ENCODE results near the gene PPARA.
"Not testable (repeated sequence)": the region's sequence is repeated elsewhere in the genome, so short reads cannot be mapped to it uniquely, and the experiment has no call there.

The PPARA gene

DNA sequence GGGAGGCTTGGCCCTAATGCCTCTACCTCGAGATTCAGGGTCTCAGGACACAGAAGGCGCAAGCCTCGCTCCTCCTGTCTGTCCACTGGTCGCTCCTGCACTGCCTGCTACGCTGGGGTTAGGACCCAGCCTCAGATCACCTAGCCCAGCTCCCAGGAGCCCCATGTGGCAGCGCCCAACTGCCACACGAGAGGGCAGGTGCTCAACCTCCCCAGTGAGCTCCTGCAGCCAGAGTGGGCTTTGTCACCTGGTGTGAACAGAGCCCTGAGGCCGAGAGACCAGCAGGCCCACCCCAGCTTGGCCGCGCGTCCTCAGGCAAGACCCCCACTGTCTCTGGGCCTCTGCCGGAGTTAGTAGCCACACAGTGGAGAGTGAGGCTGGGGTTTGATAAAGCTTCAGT lies 21.7 kb upstream of the PPARA start:
- H2BK5ac ChIP-seq (ENCODE audit: low read depth, low read length, poor library complexity), result no peak overlapping the region
- no peak overlapping the region for H4K91ac ChIP-seq (ENCODE audit: low read depth, low read length)
- no peaks in the 10 kb centered on the region for H3K4me1 ChIP-seq (ENCODE audit: control insufficient read depth in 1 of 2, insufficient read depth in 2 of 2, low read length in 2 of 2)
- no peak overlapping the region for H3K9ac ChIP-seq (ENCODE audit: low read length)
- H3K4me2 ChIP-seq (ENCODE audit: low read length), result no peak overlapping the region
- no CpG with 5 or more reads among the region's 12 CpGs for WGBS (ENCODE audit: extremely low coverage, insufficient coverage, insufficient read length)
- no peak overlapping the region for H3K4me3 ChIP-seq (ENCODE audit: low read depth, low read length)
- no peaks in the 10 kb centered on the region for H3K27me3 ChIP-seq (ENCODE audit: insufficient read depth, low read length)
- H2BK12ac ChIP-seq (ENCODE audit: low read length), result no peak overlapping the region
- no peak overlapping the region for H4K12ac ChIP-seq (ENCODE audit: low read depth, low read length)
- H3K23ac ChIP-seq (ENCODE audit: low read length), result no peak overlapping the region
- no peak overlapping the region for H2AFZ ChIP-seq (ENCODE audit: insufficient read depth, low read length, poor library complexity)
- no peak overlapping the region for H3K4ac ChIP-seq (ENCODE audit: low read depth, low read length)
- peaks cover 1% of the 10 kb centered on the region for H3K9me3 ChIP-seq (ENCODE audit: insufficient read depth, low read depth, low read length)
- no peak overlapping the region for H4K8ac ChIP-seq (ENCODE audit: low read depth, low read length)
- no peaks in the 10 kb centered on the region for H3K36me3 ChIP-seq (ENCODE audit: control insufficient read depth in 1 of 2, insufficient read depth in 2 of 2, low read length in 2 of 2)
- DNase-seq, result no peak
- H3K27ac ChIP-seq (ENCODE audit: low read depth, low read length), result no peak overlapping the region
- H3K79me1 ChIP-seq (ENCODE audit: low read length), result no peaks in the 10 kb centered on the region
- no peak overlapping the region for H3K18ac ChIP-seq (ENCODE audit: low read length)
- H2BK120ac ChIP-seq (ENCODE audit: insufficient read depth, low read length, poor library complexity), result no peak overlapping the region
- no peaks in the 10 kb centered on the region for H3K79me2 ChIP-seq (ENCODE audit: control insufficient read depth, insufficient read depth, low read length, poor library complexity)
- H2AK5ac ChIP-seq (ENCODE audit: low read length), result no peak overlapping the region
- H3K14ac ChIP-seq (ENCODE audit: low read length), result no peak overlapping the region

DNA sequence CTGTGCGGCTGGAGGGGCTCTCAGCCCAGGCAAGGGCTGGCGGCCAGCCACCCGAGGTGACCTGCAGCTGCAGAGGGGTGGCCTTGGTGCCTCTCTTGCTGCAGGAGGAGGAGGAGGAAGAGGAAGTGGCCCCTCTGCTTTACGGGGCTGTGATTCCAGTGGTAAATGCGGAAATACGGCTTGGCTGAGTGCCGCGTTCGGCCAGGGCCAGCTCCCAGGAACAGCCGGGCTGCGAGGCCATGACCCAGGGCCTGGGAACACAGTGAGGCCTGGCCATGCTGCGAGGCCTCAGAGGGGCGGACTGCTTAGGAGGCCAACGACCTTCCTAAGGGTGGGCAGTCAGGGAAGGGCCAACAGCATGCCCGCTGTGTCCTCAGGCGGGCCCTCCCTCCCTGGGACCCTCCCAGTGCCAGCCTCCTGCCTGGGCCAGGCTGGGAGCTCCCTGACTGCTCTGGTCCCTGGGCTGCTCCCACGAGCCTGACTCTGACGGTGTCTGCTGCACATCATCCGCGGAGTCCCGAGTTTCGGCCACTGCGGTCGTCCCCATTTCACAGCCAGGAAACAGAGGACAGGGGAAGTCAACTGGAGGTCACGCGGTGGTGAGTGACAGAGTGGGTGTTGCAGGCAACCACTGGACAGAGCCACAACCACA lies 20.8 kb upstream of the PPARA start:
- no peaks in the 10 kb centered on the region for H3K27me3 ChIP-seq (ENCODE audit: insufficient read depth, low read length)
- H3K36me3 ChIP-seq (ENCODE audit: control insufficient read depth in 1 of 2, insufficient read depth in 2 of 2, low read length in 2 of 2), result no peaks in the 10 kb centered on the region
- no peak overlapping the region for H2AK5ac ChIP-seq (ENCODE audit: low read length)
- H3K4me1 ChIP-seq (ENCODE audit: control insufficient read depth in 1 of 2, insufficient read depth in 2 of 2, low read length in 2 of 2), result no peaks in the 10 kb centered on the region
- H3K9ac ChIP-seq (ENCODE audit: low read length), result no peak overlapping the region
- WGBS (ENCODE audit: extremely low coverage, insufficient coverage, insufficient read length), result no CpG with 5 or more reads among the region's 26 CpGs
- H2BK12ac ChIP-seq (ENCODE audit: low read length), result no peak overlapping the region
- H4K12ac ChIP-seq (ENCODE audit: low read depth, low read length), result no peak overlapping the region
- no peak overlapping the region for H3K14ac ChIP-seq (ENCODE audit: low read length)
- no peak overlapping the region for H3K27ac ChIP-seq (ENCODE audit: low read depth, low read length)
- H4K91ac ChIP-seq (ENCODE audit: low read depth, low read length), result no peak overlapping the region
- no peak overlapping the region for H3K4me3 ChIP-seq (ENCODE audit: low read depth, low read length)
- no peaks in the 10 kb centered on the region for H3K79me1 ChIP-seq (ENCODE audit: low read length)
- H3K23ac ChIP-seq (ENCODE audit: low read length), result no peak overlapping the region
- no peak overlapping the region for H3K4me2 ChIP-seq (ENCODE audit: low read length)
- H4K8ac ChIP-seq (ENCODE audit: low read depth, low read length), result no peak overlapping the region
- H3K4ac ChIP-seq (ENCODE audit: low read depth, low read length), result no peak overlapping the region
- no peak overlapping the region for H2BK5ac ChIP-seq (ENCODE audit: low read depth, low read length, poor library complexity)
- H3K79me2 ChIP-seq (ENCODE audit: control insufficient read depth, insufficient read depth, low read length, poor library complexity), result no peaks in the 10 kb centered on the region
- H3K18ac ChIP-seq (ENCODE audit: low read length), result no peak overlapping the region
- peaks cover 1% of the 10 kb centered on the region for H3K9me3 ChIP-seq (ENCODE audit: insufficient read depth, low read depth, low read length)
- DNase-seq, result peak in 1 of 2 donors; percentile 23
- H2AFZ ChIP-seq (ENCODE audit: insufficient read depth, low read length, poor library complexity), result no peak overlapping the region
- no peak overlapping the region for H2BK120ac ChIP-seq (ENCODE audit: insufficient read depth, low read length, poor library complexity)

DNA sequence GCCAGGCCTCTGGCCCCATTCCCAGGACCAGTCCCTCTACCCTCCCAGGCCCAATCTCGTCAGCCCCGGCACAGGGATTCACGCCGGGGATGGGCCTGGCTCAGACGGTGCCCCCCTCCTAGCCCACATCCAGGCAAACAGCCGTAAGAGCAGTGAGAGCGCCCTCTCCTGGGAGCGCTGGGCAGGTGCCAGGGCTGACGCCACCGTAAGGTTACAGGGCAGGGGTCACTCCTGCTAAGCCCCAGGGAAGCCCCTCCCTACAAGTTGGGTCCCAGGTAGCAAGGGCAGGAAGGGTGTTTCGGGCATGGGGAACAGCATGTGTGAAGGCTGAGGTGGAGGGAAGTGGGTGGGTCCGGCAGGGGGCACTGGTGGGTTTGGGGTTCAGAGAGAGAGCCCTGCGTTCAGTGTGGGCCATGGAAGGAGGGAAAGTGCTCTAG lies 19.2 kb upstream of the PPARA start:
- no peak for DNase-seq
- no peak overlapping the region for H3K9ac ChIP-seq (ENCODE audit: low read length)
- H4K12ac ChIP-seq (ENCODE audit: low read depth, low read length), result no peak overlapping the region
- no peak overlapping the region for H2AK5ac ChIP-seq (ENCODE audit: low read length)
- H2AFZ ChIP-seq (ENCODE audit: insufficient read depth, low read length, poor library complexity), result no peak overlapping the region
- no peak overlapping the region for H2BK12ac ChIP-seq (ENCODE audit: low read length)
- H3K27me3 ChIP-seq (ENCODE audit: insufficient read depth, low read length), result no peaks in the 10 kb centered on the region
- H2BK5ac ChIP-seq (ENCODE audit: low read depth, low read length, poor library complexity), result no peak overlapping the region
- no peak overlapping the region for H2BK120ac ChIP-seq (ENCODE audit: insufficient read depth, low read length, poor library complexity)
- H4K91ac ChIP-seq (ENCODE audit: low read depth, low read length), result no peak overlapping the region
- no peak overlapping the region for H3K4me2 ChIP-seq (ENCODE audit: low read length)
- H3K9me3 ChIP-seq (ENCODE audit: insufficient read depth, low read depth, low read length), result peaks cover 3% of the 10 kb centered on the region
- H3K4me3 ChIP-seq (ENCODE audit: low read depth, low read length), result no peak overlapping the region
- no CpG with 5 or more reads among the region's 13 CpGs for whole genome bisulfite sequencing (ENCODE audit: extremely low coverage, insufficient coverage, insufficient read length)
- H3K4ac ChIP-seq (ENCODE audit: low read depth, low read length), result no peak overlapping the region
- no peak overlapping the region for H3K18ac ChIP-seq (ENCODE audit: low read length)
- H3K4me1 ChIP-seq (ENCODE audit: control insufficient read depth in 1 of 2, insufficient read depth in 2 of 2, low read length in 2 of 2), result peaks cover 0 to 1% of the 10 kb centered on the region in 2 experiments
- no peak overlapping the region for H4K8ac ChIP-seq (ENCODE audit: low read depth, low read length)
- H3K79me2 ChIP-seq (ENCODE audit: control insufficient read depth, insufficient read depth, low read length, poor library complexity), result no peaks in the 10 kb centered on the region
- no peak overlapping the region for H3K23ac ChIP-seq (ENCODE audit: low read length)
- no peak overlapping the region for H3K14ac ChIP-seq (ENCODE audit: low read length)
- H3K79me1 ChIP-seq (ENCODE audit: low read length), result no peaks in the 10 kb centered on the region
- no peaks in the 10 kb centered on the region for H3K36me3 ChIP-seq (ENCODE audit: control insufficient read depth in 1 of 2, insufficient read depth in 2 of 2, low read length in 2 of 2)
- H3K27ac ChIP-seq (ENCODE audit: low read depth, low read length), result no peak overlapping the region

GRCh38 chr22:46132193-46132829 lies 18.0 kb upstream of the PPARA start:
- H4K8ac ChIP-seq (ENCODE audit: low read depth, low read length); H3K27ac ChIP-seq (ENCODE audit: low read depth, low read length); H3K27me3 ChIP-seq (ENCODE audit: insufficient read depth, low read length); H3K9me3 ChIP-seq (ENCODE audit: insufficient read depth, low read depth, low read length); H3K79me1 ChIP-seq (ENCODE audit: low read length); H4K91ac ChIP-seq (ENCODE audit: low read depth, low read length); H2BK120ac ChIP-seq (ENCODE audit: insufficient read depth, low read length, poor library complexity); H3K4ac ChIP-seq (ENCODE audit: low read depth, low read length); DNase-seq; H2BK12ac ChIP-seq (ENCODE audit: low read length); H3K23ac ChIP-seq (ENCODE audit: low read length); H2AK5ac ChIP-seq (ENCODE audit: low read length); H3K4me3 ChIP-seq (ENCODE audit: low read depth, low read length); H3K4me1 ChIP-seq (ENCODE audit: control insufficient read depth in 1 of 2, insufficient read depth in 2 of 2, low read length in 2 of 2); H2BK5ac ChIP-seq (ENCODE audit: low read depth, low read length, poor library complexity); H4K12ac ChIP-seq (ENCODE audit: low read depth, low read length); H3K79me2 ChIP-seq (ENCODE audit: control insufficient read depth, insufficient read depth, low read length, poor library complexity); H3K9ac ChIP-seq (ENCODE audit: low read length); H3K36me3 ChIP-seq (ENCODE audit: control insufficient read depth in 1 of 2, insufficient read depth in 2 of 2, low read length in 2 of 2); H3K18ac ChIP-seq (ENCODE audit: low read length); H2AFZ ChIP-seq (ENCODE audit: insufficient read depth, low read length, poor library complexity); H3K4me2 ChIP-seq (ENCODE audit: low read length); H3K14ac ChIP-seq (ENCODE audit: low read length): not testable (repeated sequence)
- no CpG with 5 or more reads among the region's 12 CpGs for WGBS (ENCODE audit: extremely low coverage, insufficient coverage, insufficient read length)

Data from trophoblast cell (in vitro differentiated cells and primary cell).